OCI-LY3 (cell line): Measurements from ENCODE around the gene VAC14.
"Not testable (repeated sequence)": the region's sequence is repeated elsewhere in the genome, so short reads cannot be mapped to it uniquely, and the experiment has no call there.

Experiments used
- H2AFZ ChIP-seq: fragments of 200-600, 300-600 bp; shearing (Covaris generic); 2 replicates; pipeline ENCODE4 v1.6.0; 2014; ENCODE audit warnings: antibody characterized with exemption, low read depth, low read length
- H3K27ac ChIP-seq: fragments of 200-600, 300-600 bp; sonication (generic); 2 replicates; pipeline ENCODE4 v1.5.1; 2014; ENCODE audit warnings: mild to moderate bottlenecking, low read length, moderate library complexity, mixed read lengths
- H3K27me3 ChIP-seq: fragments of 200-600, 300-600 bp; sonication (generic); 2 replicates; pipeline ENCODE4 v1.6.1; 2014; ENCODE audit warnings: low read depth, low read length, mixed read lengths
- H3K36me3 ChIP-seq: fragments of 200-600, 300-600 bp; sonication (generic); replicated peaks from 2 replicates; pipeline ENCODE3; 2014; ENCODE audit warnings: low read depth, low read length, mixed read lengths
- H3K4me1 ChIP-seq: fragments of 300-600, 200-600 bp; sonication (generic); 2 replicates; pipeline ENCODE4 v1.6.1; 2014; ENCODE audit warnings: low read length, mixed read lengths
- H3K4me2 ChIP-seq: fragments of 200-600, 300-600 bp; sonication (generic); 2 replicates; pipeline ENCODE4 v1.6.1; 2014; ENCODE audit warnings: low read length, mixed read lengths
- H3K4me3 ChIP-seq: fragments of 300-600, 200-600 bp; sonication (generic); 2 replicates; pipeline ENCODE4 v1.5.1; 2014; ENCODE audit warnings: antibody characterized with exemption, mild to moderate bottlenecking, low read length, moderate library complexity
- H3K79me2 ChIP-seq: fragments of 300-600, 200-600 bp; shearing (Covaris generic); 2 replicates; pipeline ENCODE4 v1.6.1; 2014; ENCODE audit warnings: mild to moderate bottlenecking, low read length, mixed read lengths
- H3K9ac ChIP-seq: fragments of 300-600, 200-600 bp; shearing (Covaris generic); 2 replicates; pipeline ENCODE4 v1.6.0; 2014; ENCODE audit warnings: mild to moderate bottlenecking, low read length, moderate library complexity
- H3K9me3 ChIP-seq: fragments of 200-600, 300-600 bp; shearing (Covaris generic); 2 replicates; pipeline ENCODE4 v1.6.1; 2014; ENCODE audit warnings: low read length, mixed read lengths; ENCODE audit not compliant: insufficient read depth
- H4K20me1 ChIP-seq: fragments of 200-600, 300-600 bp; sonication (generic); 2 replicates; pipeline ENCODE4 v1.6.1; 2016; ENCODE audit warnings: low read length, mixed read lengths; ENCODE audit not compliant: insufficient read depth
- CTCF ChIP-seq: fragments of 200-600, 300-600 bp; sonication (generic); IDR thresholded peaks from 2 replicates; pipeline ENCODE4 v1.5.1; 2014; ENCODE audit warnings: antibody characterized with exemption, low read length, low read depth
- EZH2phosphoT487 ChIP-seq: fragments of 200-600 bp; shearing (Covaris generic); IDR thresholded peaks from 2 replicates; pipeline ENCODE4 v1.6.1; 2018; ENCODE audit warnings: antibody characterized with exemption, mixed run types, low read depth

Gene VAC14

GRCh38 chr16:70675851-70676513 is 125.0 kb downstream of the VAC14 start:
- Histone ChIP-seq H2AFZ (no peak overlapping the region), H3K36me3 (no peaks in the 10 kb centered on the region)
- no peak for TF ChIP-seq CTCF
- no peak for TF ChIP-seq EZH2phosphoT487

GRCh38 chr16:70674221-70675014 is 126.5 kb downstream of the VAC14 start:
- no peaks in the 10 kb centered on the region for H3K36me3 ChIP-seq
- H3K4me1 ChIP-seq = no peaks in the 10 kb centered on the region
- no peak overlapping the region for H3K4me3 ChIP-seq
- H3K9me3 ChIP-seq = no peaks in the 10 kb centered on the region
- TF ChIP-seq EZH2phosphoT487 (no peak), CTCF (no peak)
- no peak overlapping the region for H3K4me2 ChIP-seq
- no peak overlapping the region for H2AFZ ChIP-seq
- H3K27me3 ChIP-seq = no peaks in the 10 kb centered on the region
- H3K9ac ChIP-seq = no peak overlapping the region
- H4K20me1 ChIP-seq = no peaks in the 10 kb centered on the region
- no peak overlapping the region for H3K27ac ChIP-seq
- no peaks in the 10 kb centered on the region for H3K79me2 ChIP-seq

More at GRCh38 chr16:70675851-70676513, 125.0 kb downstream of the VAC14 start:
- Histone ChIP-seq H4K20me1 (no peaks in the 10 kb centered on the region), H3K27ac (no peak overlapping the region), H3K79me2 (no peaks in the 10 kb centered on the region), H3K27me3 (no peaks in the 10 kb centered on the region), H3K9ac (no peak overlapping the region), H3K9me3 (no peaks in the 10 kb centered on the region), H3K4me3 (no peak overlapping the region), H3K4me2 (no peak overlapping the region), H3K4me1 (no peaks in the 10 kb centered on the region)

GRCh38 chr16:70670938-70671337 is 130.0 kb downstream of the VAC14 start:
- H2AFZ ChIP-seq, H3K4me1 ChIP-seq, H3K4me2 ChIP-seq, H4K20me1 ChIP-seq, H3K36me3 ChIP-seq, H3K9ac ChIP-seq, H3K4me3 ChIP-seq, H3K27ac ChIP-seq, H3K27me3 ChIP-seq, H3K79me2 ChIP-seq, H3K9me3 ChIP-seq: not testable (repeated sequence)

GRCh38 chr16:70670175-70670574 is 130.8 kb downstream of the VAC14 start:
- TF ChIP-seq CTCF = no peak

More at GRCh38 chr16:70670175-70670574, 130.8 kb downstream of the VAC14 start:
- no peak overlapping the region for H3K27ac ChIP-seq
- no peak overlapping the region for H3K4me2 ChIP-seq
- H3K36me3 ChIP-seq = no peaks in the 10 kb centered on the region
- no peaks in the 10 kb centered on the region; the same call in 1 of the 2 replicates for H3K27me3 ChIP-seq
- H3K4me1 ChIP-seq = no peaks in the 10 kb centered on the region
- no peaks in the 10 kb centered on the region for H3K79me2 ChIP-seq
- no peak overlapping the region for H3K9ac ChIP-seq
- no peaks in the 10 kb centered on the region for H3K9me3 ChIP-seq
- no peak overlapping the region for H2AFZ ChIP-seq
- no peak overlapping the region for H3K4me3 ChIP-seq
- H4K20me1 ChIP-seq = no peaks in the 10 kb centered on the region
